ENCODE measurements around the gene XKRX. TPM values are rescaled to one million over a fixed set of nuclear protein-coding genes. Genes with fewer than 3 reads are reported as not detected.

XKRX gene
- total RNA-seq (2014; rRNA removed) (0.46 and 0.55 TPM in 2 replicates), Bru-seq, nascent RNA (percentile 24 among the genes with signal in this experiment), BruChase-seq, experiment 1, labeled RNA remaining after a 6-hour chase (percentile 43 among the genes with signal in this experiment), BruChase-seq, experiment 2, labeled RNA remaining after a 2-hour chase (percentile 47 among the genes with signal in this experiment)
- long read RNA-seq, partial matches to known transcripts = 0 of 1 reads
- long read RNA-seq, other reads (novel, unspliced or antisense) = 1 of 1 reads

- DNase-seq (peak; percentile 40), ATAC-seq (peak; percentile 89)
- peak within 1 kb of the TSS; percentile 86 for H3K4me2 ChIP-seq (ENCODE audit: low read length)
- ChIA-PET CTCF (no interaction called here), POLR2A (ENCODE audit: unreplicated experiment) (no interaction called here)
- H3K4me1 ChIP-seq (ENCODE audit: insufficient read depth, low read length) = no peaks in the 10 kb centered on the region
- intact Hi-C loops (cut with micrococcal nuclease) = no loop called here
- H3K4me3 ChIP-seq (ENCODE audit: low read length) = peak within 1 kb of the TSS; percentile 65
- no peak within 1 kb of the TSS for H3K9ac ChIP-seq (ENCODE audit: low read length)
- no peak within 1 kb of the TSS for H3K27ac ChIP-seq (ENCODE audit: low read length)
- H3K79me2 ChIP-seq (ENCODE audit: low read length) = no peaks in the 10 kb centered on the region
- no peaks in the 10 kb centered on the region for H3K9me3 ChIP-seq (ENCODE audit: low read length)
- BruUV-seq (replicated peaks) = no TSS peak
- no peaks in the 10 kb centered on the region for H3K27me3 ChIP-seq (ENCODE audit: low read length)
- H4K20me1 ChIP-seq (ENCODE audit: low read length) = no peaks in the 10 kb centered on the region
- no peak for TF ChIP-seq CTCF (conservative IDR thresholded peaks at IDR 0.05; ENCODE audit: low read depth, low read length)
- no peak for TF ChIP-seq EZH2 (IDR thresholded peaks at IDR 0.05; ENCODE audit: low read length, unreplicated experiment)
- TF ChIP-seq EZH2phosphoT487 (IDR thresholded peaks at IDR 0.05; ENCODE audit: borderline replicate concordance, low read length) = no peak
- no peaks in the 10 kb centered on the region for H3F3A ChIP-seq (ENCODE audit: low read length, unreplicated experiment)
- no peaks in the 10 kb centered on the region for H3K9me2 ChIP-seq (replicated peaks; ENCODE audit: low read length)
- no peaks in the 10 kb centered on the region for H3K36me3 ChIP-seq (ENCODE audit: low read depth, low read length)
- H2AFZ ChIP-seq (ENCODE audit: low read length) = peak within 1 kb of the TSS; percentile 87
These were observed at the start of gene XKRX for GRCh38 chrX:100928660-100929613. Gene XKRX, minus strand, starts transcription at chrX:100928917. Its CDS starts 613 bp downstream, at chrX:100928304.

GRCh38 chrX:100976211-100976610, 47.5 kb upstream of the XKRX start:
- Histone ChIP-seq H3K4me1 (ENCODE audit: insufficient read depth, low read length) (peaks cover 55% of the 10 kb centered on the region), H3K27me3 (ENCODE audit: low read length) (no peaks in the 10 kb centered on the region), H3F3A (ENCODE audit: low read length, unreplicated experiment) (peaks cover 4% of the 10 kb centered on the region), H3K9ac (ENCODE audit: low read length) (no peak overlapping the region), H3K9me2 (replicated peaks; ENCODE audit: low read length) (no peaks in the 10 kb centered on the region), H3K36me3 (ENCODE audit: low read depth, low read length) (no peaks in the 10 kb centered on the region), H3K9me3 (ENCODE audit: low read length) (no peaks in the 10 kb centered on the region), H2AFZ (ENCODE audit: low read length) (no peak overlapping the region), H4K20me1 (ENCODE audit: low read length) (no peaks in the 10 kb centered on the region), H3K79me2 (ENCODE audit: low read length) (no peaks in the 10 kb centered on the region), H3K4me2 (ENCODE audit: low read length) (no peak overlapping the region; the same call in 1 of the 2 replicates), H3K4me3 (ENCODE audit: low read length) (no peak overlapping the region), H3K27ac (ENCODE audit: low read length) (peak overlapping the region; percentile 44)
- ChIA-PET CTCF (no interaction called here), POLR2A (ENCODE audit: unreplicated experiment) (no interaction called here)
- peak; percentile 3; the same call in 1 of the 2 replicates for ATAC-seq
- intact Hi-C loops (cut with micrococcal nuclease) = no loop called here
- TF ChIP-seq EZH2phosphoT487 (IDR thresholded peaks at IDR 0.05; ENCODE audit: borderline replicate concordance, low read length) (no peak), CTCF (conservative IDR thresholded peaks at IDR 0.05; ENCODE audit: low read depth, low read length) (no peak), EZH2 (IDR thresholded peaks at IDR 0.05; ENCODE audit: low read length, unreplicated experiment) (no peak)
- no TSS peak for BruUV-seq (replicated peaks)
- peak; percentile 76 for DNase-seq

Measured in PC-3 (cell line).